SIG-M5 (cell line): ENCODE data around the gene B3GALT4.
"Not testable (repeated sequence)": the region's sequence is repeated elsewhere in the genome, so short reads cannot be mapped to it uniquely, and the experiment has no call there.

Source experiments
- DNase-seq: peaks from one replicate; lab custom pipeline; 2025; lab: John Stamatoyannopoulos, UW

B3GALT4 gene, protein sequence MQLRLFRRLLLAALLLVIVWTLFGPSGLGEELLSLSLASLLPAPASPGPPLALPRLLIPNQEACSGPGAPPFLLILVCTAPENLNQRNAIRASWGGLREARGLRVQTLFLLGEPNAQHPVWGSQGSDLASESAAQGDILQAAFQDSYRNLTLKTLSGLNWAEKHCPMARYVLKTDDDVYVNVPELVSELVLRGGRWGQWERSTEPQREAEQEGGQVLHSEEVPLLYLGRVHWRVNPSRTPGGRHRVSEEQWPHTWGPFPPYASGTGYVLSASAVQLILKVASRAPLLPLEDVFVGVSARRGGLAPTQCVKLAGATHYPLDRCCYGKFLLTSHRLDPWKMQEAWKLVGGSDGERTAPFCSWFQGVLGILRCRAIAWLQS

DNA sequence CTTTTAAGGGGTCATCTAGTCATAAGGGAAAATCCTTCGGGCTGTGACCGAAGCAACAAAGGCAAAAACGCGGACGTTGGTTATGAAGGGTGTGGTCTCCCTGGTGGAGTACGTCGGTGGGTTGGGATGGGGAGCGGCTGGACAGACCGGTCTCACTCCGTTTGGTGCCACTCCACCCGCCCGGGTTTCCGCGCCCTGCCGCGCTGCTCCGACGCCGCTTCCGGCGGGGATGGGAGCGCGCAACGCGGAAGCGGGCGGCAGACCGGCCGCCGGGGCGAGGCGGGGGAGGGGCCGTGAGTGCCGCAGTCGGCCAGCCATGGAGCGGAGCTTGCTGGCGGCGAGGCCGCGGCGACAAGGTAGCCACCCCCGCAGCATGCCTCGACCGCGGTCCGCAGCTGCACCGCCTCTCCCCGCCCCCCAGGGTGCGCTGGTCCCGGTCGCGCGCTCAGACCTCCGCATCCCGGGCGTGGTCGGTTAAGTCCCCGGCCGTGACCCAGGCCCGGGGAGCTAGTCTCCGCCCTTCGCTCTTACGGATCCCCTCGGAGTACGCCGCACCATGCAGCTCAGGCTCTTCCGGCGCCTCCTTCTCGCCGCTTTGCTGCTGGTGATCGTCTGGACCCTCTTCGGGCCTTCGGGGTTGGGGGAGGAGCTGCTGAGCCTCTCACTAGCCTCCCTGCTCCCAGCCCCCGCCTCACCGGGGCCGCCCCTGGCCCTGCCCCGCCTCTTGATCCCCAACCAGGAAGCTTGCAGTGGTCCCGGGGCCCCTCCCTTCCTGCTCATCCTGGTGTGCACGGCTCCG, at the start of gene B3GALT4:
Gene B3GALT4 (plus strand): TSS at position 260 of the 799 bp plus-strand sequence. CDS start 297 bp downstream, at position 557.
- DNase-seq = peak; percentile 9

DNA sequence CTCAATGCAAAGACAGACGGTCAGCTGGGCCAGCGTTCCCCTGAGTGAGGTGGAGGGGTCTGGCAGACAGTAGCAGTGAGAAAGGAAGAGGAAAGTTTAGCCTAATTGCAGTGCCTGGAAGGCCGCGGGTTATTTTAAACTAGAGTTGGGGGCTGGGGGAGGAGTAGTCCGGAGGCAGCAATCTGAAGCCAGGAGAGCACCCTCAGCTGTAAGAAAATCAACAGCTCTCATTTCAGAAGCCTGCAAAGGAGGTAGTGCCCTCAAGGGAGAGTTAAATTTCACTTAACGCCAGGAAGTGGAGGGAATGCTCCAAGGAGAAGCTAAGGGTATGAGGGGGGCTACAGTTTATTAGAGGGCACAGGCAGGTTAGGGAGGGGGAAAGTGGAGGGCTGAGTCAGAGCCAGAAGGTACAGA, 41.7 kb upstream of the B3GALT4 start:
- DNase-seq = no peak

DNA sequence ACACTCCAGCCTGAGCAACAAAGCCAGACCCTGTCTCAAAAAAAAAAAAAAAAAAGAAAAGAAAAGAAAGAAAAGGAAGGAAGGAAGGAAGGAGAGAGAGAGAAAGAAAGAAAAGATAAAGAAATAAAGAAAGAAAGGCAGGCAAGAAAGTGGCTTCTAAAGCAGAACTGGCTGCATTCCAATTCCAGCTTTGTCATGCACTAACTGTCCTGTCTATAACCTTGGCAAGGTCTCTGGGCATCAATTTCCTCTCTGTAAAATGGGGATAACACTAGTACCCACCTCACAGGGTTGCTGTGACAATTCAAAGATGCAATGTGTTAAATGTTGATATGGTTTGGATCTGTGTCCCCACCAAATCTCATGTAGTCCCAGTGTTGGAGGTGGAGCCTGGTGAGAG, 40.6 kb upstream of the B3GALT4 start:
- DNase-seq = no peak

- DNase-seq = no peak
Observed at GRCh38 chr6:33236852-33237251, 40.1 kb upstream of the B3GALT4 start.

DNA sequence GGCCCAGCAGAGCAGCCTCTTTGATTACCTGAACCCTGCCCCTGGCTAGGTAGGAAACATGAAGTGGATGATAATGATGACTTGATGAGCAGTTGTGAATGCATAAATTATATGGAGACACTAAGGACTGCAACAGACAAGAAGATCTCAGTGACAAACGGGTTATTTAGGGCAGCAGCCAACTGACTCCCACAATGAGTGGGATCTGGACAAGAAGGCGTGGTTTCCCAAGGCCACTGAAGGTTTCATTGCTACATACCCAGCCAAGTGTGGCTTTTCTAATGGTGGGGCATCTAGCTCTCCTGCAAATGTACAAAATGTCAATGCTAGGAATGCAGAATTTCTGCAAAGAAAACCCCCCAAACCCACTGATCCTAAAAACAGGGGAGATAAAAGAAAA, 39.2 kb upstream of the B3GALT4 start:
- no peak for DNase-seq

DNA sequence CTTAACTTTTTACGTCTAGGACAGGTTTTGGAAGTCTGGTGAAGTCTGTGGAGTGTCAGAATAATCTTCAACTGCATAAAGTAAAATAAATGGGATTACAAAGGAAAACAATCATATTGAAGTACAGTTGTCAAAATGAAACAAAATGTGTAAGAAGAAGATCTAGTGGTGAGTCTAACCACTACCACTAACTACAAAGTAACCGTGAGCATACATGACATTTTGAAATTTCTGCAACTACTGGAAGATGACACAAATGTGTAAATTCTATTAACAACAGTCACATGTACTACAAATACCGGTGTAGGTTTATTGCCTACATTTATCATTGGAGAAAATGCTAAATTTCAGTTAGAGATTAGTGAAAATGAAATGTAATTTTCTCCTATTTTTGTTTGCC, 35.0 kb upstream of the B3GALT4 start:
- DNase-seq = no peak

- no peak for DNase-seq
Observed at GRCh38 chr6:33243476-33243875, 33.4 kb upstream of the B3GALT4 start.

- DNase-seq = peak; percentile 23
Observed at GRCh38 chr6:33247977-33248642, 28.8 kb upstream of the B3GALT4 start.

DNA sequence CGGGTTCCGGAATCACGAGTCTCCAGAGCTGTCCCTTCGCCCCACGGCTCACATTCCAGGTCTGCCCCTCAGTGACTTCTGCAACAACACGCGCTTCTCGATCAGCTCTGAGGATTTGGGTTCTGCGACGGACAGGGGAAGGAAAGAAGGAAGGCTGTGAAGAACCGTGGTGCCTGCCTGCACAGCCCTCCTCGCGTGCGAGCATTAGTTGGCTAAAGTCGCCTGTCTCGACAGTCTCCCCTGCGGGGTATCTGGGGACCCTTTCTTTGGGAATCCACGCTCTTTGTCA, 28.3 kb upstream of the B3GALT4 start:
- no peak for DNase-seq

DNA sequence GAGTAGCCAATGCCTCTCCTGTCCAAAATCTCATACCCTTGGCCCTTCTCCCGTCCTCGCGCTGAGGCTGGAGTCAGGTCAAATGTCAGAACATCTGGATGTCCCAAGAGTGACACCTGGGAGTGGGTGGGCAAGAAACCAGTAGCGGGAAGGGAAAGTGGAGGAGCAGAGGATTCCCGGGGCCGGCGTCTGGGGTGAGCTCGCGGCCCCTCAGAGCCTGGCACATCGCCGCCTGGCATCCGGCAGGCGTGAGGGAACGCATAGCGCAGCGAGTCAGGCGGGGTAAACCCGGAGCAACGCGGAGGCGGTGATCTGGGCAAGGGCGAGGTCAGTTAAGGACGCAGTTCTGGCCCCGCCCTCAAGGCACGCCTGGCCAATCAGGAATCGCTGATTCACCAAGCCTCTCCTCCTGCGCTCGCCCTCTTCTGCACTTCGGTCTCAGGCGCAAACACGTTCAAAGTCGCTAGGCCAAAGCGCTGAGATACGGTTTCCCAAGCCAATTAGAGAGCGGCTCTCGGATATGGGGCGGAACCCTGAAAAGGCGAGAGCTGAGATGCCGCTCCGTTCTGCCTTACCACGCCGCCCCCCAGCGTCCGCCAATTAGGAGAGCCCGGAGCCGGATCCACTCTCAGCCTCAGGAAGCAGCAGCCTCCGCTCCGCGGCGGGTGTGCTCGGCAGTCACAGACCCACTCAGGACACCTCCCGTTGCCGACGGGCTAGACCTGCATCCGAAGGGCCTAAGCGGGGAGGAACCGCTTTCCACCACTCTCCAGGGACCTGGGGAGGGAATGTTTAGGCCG, 27.8 kb upstream of the B3GALT4 start:
- DNase-seq = peak; percentile 97

- no peak for DNase-seq
Observed at GRCh38 chr6:33249732-33250630, 26.9 kb upstream of the B3GALT4 start.

DNA sequence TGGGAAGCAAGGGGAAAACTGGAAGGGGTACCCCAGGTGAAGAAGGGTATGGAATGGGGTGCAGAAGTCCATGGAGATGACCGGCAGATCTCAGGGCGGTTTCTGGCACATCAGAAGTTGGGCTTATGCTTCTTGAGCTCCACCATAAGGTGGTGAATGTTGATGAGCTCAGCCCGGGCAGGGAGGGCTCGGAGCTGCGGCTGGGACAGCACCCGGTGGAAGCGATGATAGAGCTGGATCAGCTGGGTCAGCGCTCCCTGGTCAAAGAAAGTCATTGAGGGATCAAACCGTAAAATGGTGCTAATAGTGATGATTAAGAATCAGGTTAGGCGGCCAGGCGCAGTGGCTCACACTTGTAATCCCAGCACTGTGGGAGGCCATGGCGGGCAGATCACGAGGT, 26.2 kb upstream of the B3GALT4 start:
- no peak for DNase-seq

DNA sequence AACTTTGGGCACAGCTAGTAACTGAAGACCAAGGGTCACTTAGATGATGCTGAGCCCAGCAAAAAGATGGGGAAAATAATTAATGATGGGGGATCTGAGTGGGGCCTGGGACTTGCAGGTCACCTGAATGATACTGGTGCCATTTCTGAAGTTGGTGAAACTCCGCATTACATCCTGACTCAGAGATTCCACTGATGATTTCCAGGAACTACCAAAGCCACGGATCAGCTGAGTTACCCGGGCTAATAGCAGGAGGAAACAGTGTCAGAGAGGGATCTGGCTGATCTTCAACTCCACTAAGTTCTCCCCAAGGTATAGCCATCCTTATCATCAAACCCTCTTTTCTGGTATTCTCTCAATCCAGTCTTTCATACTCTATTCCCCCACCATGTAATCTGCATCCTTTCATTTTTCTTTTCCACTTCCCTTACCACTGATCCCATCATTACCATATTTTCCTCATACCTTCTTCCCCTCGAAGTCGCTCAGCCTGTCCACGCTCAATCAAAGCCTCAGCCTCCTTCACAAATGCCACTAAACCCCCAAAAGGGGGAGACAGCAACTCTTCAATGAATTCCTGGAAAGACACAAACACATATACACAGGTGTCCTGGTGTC, 25.4 kb upstream of the B3GALT4 start:
- no peak for DNase-seq

DNA sequence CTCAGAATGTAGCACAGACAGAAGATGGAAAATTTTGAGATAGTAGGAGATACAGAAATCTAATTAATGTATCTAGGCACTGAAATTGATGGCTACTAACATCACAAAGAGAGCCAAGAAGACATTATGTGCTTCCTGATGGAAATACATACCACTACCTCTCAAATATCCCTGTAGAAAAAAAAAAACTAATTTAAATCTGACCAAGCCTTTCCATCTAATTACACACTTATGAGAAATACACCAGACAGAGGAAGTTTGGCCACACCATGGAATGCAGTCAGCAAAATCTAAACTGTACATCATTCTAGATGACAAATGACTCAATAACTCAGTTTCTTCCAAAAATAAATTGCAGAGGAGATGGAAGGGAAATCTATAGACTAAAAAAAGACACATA, 24.2 kb upstream of the B3GALT4 start:
- DNase-seq = no peak

- no peak for DNase-seq
Observed at GRCh38 chr6:33254591-33254990, 22.3 kb upstream of the B3GALT4 start.

- no peak for DNase-seq
Observed at GRCh38 chr6:33259032-33259431, 17.9 kb upstream of the B3GALT4 start.

DNA sequence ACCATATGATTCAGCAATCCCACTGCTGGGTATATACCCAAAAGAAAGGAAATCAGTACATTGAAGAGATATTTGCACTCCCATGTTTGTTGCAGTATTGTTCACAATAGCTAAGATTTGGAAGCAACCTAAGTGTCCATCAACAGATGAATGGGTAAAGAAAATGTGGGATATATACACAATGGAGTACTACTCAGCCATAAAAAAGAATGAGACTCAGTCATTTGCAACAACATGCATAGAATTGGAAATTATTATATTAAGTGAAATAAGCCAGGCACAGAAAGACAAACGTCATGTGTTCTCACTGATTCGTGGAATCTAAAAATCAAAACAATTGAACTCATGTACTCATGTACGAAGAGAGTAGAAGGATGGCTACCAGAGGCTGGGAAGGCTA, 14.4 kb upstream of the B3GALT4 start:
- not testable (repeated sequence) for DNase-seq

DNA sequence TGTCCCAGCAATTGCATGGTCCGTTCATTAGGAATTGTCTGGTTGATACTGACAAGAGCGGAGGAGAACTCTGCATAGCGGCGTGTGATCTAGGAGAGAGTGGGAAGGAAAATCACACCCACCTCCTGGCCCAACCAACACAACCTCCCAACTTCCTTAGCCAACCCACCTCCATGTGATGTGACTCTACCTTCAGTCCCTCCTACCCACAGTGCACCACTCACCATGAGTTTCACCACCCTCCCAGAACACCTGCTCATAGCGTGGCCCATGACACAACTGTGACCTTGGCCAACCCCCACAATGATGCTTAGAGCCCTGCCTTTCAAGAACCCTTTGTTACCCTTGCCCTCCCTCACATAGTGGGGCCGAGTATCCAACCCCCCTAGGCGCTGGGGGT, 12.9 kb upstream of the B3GALT4 start:
- no peak for DNase-seq

DNA sequence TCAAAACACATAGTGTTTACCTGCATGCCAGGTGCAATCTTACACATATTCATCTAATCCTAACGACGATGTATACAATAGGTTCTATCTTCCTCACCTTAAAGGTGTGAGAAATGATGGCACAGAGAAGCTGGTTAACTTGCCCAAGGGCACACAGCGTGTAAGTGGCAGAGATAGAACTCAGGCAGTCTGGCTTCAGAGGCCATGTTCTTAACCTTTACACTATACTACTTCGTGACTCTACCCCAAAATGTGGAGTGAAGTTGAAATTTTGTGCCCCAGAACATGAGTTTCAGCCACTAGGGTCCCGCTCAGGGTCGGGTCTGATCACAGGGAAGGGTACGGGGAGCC, 5.8 kb upstream of the B3GALT4 start:
- no peak for DNase-seq

- DNase-seq = peak; percentile 91
Observed at GRCh38 chr6:33271468-33272274, 5.3 kb upstream of the B3GALT4 start, which contains the start of the genes RPS18 and VPS52. TSS of gene RPS18 (plus strand) at chr6:33272075. CDS start at chr6:33272120, 45 bp downstream. TSS of gene VPS52 (minus strand) at chr6:33271876. CDS start at chr6:33271675, 201 bp downstream.
